ENCODE measurements around the gene FOXD1.
"Not testable (repeated sequence)": the region's sequence is repeated elsewhere in the genome, so short reads cannot be mapped to it uniquely, and the experiment has no call there.

The FOXD1 gene

DNA sequence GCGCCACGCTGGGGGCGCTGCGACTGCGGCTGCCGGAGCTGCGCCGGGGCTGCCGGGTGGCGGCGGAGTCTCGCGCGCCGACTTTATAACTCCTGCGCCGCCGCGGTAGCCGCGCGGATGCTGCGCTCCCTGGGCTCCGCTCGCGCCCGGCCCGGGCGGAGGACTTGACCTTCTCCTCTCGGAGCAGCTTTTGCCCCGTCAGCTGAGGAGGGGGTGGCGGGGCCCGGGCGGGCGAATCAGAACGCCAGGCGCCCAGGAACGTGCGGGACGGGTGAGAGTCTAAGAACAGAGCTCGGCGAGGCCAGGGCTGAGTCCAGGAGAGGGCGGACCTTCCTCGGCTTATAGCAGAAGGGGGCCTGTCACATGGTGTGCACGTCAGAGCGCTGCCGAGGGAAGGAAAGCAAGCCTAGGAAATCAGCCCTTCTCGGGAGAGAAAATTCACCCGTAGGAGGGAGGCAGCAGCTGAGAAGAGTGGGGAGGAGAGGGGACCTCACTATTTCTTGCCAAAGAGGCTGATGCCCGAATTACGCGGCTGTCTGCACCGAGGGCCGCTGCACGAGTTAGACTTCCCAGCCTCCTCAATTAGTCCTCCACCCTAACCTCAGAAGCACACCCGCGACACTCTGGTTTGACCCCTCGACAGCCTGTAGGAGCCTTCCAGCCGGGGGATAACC is at the start of gene FOXD1:
Gene FOXD1, minus strand, starts transcription at position 315 of the 674 bp plus-strand sequence. CDS start 415 bp downstream, outside the sequence.
- no peak for TF ChIP-seq ZNF274 (IDR thresholded peaks at IDR 0.05; ENCODE audit: low read depth, low read length)
- H3K4me3 ChIP-seq (ENCODE audit: low read length) = peak within 1 kb of the TSS; percentile 52; the same call in 1 of the 2 replicates

DNA sequence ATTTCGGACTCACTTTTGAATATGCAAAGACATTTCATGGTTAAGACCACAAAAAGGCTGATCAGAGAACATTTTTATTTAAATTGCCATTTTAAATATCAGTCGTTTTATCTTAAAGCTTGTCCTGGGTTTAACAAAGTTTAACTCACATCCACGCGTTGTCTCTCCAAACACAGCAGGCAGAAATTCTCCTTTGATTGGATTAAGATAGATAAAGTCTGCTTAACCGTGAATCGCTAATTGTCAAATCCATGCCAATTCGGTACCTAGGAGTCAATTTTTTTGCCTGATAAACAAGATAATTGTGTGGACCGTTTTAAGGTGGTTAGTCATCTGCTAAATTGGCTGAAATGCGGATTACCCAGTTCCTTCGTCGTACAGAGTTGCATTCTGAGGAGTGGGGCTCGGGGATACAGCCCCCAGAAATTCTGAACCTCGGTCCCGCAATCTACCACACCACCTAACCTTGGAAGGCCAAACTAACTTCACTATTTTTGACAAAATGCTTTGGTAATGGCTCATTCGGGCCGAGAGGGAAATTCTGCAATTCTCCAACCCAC is 49.0 kb upstream of the FOXD1 start:
- peak overlapping the region; percentile 94 for H3K4me3 ChIP-seq (ENCODE audit: low read length)
- TF ChIP-seq ZNF274 (IDR thresholded peaks at IDR 0.05; ENCODE audit: low read depth, low read length) = no peak

DNA sequence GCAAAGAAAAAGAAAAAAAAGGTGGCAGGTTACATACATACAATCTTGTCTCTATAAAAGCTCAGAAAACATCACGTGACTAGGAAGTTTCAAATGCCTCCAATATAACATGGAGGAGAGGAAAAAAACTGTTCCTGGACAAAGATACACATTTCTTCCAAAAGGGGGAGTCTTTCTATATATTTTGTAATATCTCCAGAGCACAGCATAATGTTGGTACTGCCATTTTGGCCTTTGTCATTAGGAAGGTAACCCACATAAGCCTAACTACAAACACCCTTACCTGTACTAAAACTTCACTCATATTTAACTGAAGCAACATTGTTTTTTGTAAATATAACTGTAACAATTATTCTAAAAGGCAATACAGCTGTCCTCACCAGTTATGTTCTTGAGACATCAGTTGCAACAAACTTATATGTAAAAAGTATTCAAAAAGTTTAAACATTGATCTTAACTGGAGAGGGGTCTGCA is 48.4 kb upstream of the FOXD1 start:
- peak overlapping the region; percentile 94; the same call in 1 of the 2 replicates for H3K4me3 ChIP-seq (ENCODE audit: low read length)
- no peak for TF ChIP-seq ZNF274 (IDR thresholded peaks at IDR 0.05; ENCODE audit: low read depth, low read length)

DNA sequence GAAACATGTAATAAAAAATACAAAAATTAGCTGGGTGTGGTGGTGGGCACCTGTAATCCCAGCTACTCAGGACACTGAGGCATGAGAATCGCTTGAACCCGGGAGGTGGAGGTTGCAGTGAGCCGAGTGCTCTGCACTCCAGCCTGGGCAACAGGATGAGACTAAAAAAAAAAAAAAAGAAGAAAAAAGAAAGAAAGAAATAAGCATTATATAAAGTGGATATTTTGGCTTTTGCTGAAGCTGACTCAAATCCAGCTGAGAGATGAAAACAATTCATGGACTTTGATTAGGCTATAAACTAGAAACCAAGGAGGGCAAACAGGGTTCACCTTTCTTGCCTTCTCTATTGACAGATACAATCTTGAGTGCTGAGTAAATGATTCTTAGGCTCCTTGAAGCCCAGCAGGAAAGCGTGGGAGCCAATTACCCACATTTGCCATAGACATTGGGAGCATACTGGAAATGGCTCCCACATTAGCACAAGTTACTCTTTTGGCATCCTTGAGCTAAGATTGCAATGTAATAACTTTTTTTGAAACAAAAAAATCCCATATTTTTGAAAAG is 47.3 kb upstream of the FOXD1 start:
- H3K4me3 ChIP-seq (ENCODE audit: low read length) = no peak overlapping the region
- TF ChIP-seq ZNF274 (IDR thresholded peaks at IDR 0.05; ENCODE audit: low read depth, low read length) = no peak

DNA sequence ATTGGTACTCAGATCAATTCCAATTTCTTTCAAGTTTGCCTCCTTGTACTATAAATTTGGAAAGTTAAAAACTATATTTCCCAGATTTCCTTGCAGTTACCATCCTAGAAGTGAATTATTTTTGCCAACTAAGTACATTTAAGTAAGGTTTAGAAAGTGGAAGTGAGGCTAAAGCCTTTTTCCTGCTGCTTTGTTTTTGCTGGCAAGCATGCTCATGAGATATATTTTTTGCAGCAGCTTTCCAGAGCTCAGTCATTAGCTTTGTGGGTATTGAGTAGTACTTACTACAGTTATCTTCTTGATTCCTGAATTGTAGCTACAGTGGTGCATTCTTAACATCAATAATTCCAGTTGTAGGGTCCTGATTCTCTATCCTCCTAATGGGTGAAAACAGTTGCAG is 46.1 kb upstream of the FOXD1 start:
- H3K4me3 ChIP-seq (ENCODE audit: low read length) = no peak overlapping the region
- TF ChIP-seq ZNF274 (IDR thresholded peaks at IDR 0.05; ENCODE audit: low read depth, low read length) = no peak

DNA sequence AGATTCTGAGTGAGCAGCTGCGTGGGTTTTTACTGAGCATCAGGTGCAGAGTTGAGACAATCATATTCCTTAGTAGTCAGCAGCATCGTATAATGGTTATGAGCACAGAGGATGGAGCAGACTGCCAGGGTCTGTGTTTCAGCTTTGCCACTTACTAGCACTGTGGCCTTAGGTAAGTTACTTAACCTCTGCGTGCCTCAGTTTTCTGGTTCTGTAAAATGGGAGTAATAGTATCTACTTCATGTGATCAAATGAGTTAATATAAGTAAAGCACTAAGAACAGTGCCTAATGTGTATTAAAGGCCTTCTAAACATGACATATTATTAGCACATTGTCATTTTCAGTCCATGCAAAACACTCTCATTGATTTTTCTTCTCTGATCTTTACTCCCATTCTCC is 44.8 kb upstream of the FOXD1 start:
- no peak overlapping the region for H3K4me3 ChIP-seq (ENCODE audit: low read length)
- TF ChIP-seq ZNF274 (IDR thresholded peaks at IDR 0.05; ENCODE audit: low read depth, low read length) = no peak

DNA sequence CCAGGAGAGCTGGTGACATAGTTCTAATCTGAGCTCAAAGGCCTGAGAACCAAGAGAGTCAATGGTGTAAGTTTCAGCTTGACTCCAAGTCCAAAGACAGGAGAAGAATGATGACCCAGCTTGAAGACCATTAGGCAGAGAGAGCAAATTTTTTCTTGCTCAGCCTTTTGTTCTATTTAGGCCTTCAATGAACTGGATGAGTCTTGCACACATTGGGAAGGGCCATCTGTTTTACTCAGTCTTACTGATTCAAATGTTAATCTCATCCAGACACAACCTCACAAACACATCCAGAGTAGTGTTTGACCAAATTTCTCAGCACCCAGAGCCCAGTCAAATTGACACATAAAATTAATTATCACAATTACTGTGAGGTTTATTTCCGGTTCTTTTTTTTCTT is 42.6 kb upstream of the FOXD1 start:
- no peak overlapping the region for H3K4me3 ChIP-seq (ENCODE audit: low read length)
- TF ChIP-seq ZNF274 (IDR thresholded peaks at IDR 0.05; ENCODE audit: low read depth, low read length) = no peak

DNA sequence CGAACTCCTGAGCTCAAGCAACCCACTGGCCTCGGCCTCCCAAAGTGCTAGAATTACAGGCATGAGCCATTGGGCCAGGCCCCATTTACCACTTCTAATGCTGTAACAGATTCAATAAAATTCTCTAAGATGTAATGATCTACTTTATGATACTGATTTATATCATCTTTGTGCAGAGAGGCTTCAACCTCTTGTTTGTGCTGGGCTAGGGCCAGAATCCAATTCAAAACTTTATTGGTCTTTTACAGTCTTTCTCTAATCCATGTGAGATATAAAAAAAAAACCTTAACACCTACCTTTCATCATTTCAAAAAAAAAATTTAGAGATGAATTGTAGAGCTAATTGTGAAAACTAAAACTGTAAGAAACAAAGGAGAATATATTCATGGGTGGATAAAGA is 41.5 kb upstream of the FOXD1 start:
- TF ChIP-seq ZNF274 (IDR thresholded peaks at IDR 0.05; ENCODE audit: low read depth, low read length) = no peak

DNA sequence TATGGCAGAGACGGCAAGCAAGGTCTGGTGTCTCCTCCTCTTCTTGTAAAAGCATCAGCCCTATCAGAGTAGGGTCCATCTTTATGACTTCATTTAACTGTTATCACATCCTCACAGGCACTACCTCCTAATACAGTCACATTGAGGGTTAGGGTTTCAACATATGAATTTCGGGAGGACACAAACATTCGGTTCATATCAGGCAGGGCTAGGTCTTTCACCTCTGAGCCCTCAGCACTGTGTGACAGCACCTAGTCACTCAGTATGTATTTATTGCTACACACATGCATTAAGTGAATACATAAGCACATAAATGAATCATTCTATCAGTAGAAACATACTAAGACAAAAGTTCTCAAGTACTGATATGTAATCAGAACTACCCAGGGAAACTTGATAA is 40.2 kb upstream of the FOXD1 start:
- no peak overlapping the region for H3K4me3 ChIP-seq (ENCODE audit: low read length)
- no peak for TF ChIP-seq ZNF274 (IDR thresholded peaks at IDR 0.05; ENCODE audit: low read depth, low read length)

More for the DNA sequence above, 41.5 kb upstream of the FOXD1 start:
- H3K4me3 ChIP-seq (ENCODE audit: low read length) = no peak overlapping the region

DNA sequence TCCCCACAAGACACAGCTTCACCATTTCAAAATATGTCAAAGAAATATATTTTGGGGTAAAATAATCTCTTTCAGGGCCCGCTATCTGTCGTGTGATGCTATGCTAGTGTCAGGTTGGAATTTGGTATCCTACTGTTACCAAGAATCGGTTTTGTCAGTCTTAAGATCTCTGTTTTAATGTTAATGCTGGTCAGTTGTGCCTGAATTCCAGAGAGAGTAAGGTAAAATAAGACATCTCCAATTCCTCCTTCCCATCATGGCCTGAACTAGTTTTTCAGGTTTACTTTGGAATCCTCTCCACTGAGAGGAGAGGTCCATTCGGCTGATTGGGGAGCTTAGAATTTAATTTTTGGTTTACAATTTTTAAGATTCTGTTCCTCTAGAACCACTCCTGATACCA is 39.2 kb upstream of the FOXD1 start:
- TF ChIP-seq ZNF274 (IDR thresholded peaks at IDR 0.05; ENCODE audit: low read depth, low read length) = no peak
- no peak overlapping the region for H3K4me3 ChIP-seq (ENCODE audit: low read length)

DNA sequence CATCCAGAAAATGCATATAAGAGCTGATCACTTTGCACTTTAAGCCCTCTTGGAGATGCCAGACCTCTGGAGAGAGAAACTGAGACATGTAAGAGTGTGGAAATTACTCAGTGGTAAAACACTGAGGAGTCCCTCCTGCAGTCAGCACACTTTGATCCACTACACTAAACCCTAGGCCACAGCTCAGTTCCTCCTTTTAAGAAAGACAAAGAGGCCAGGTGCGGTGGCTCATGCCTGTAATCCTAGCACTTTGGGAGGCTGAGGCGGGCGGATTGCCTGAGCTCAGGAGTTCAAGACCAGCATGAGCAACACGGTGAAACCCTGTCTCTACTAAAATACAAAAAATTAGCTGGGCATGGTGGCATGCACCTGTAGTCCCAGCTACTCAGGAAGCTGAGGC is 38.7 kb upstream of the FOXD1 start:
- H3K4me3 ChIP-seq (ENCODE audit: low read length) = not testable (repeated sequence)

DNA sequence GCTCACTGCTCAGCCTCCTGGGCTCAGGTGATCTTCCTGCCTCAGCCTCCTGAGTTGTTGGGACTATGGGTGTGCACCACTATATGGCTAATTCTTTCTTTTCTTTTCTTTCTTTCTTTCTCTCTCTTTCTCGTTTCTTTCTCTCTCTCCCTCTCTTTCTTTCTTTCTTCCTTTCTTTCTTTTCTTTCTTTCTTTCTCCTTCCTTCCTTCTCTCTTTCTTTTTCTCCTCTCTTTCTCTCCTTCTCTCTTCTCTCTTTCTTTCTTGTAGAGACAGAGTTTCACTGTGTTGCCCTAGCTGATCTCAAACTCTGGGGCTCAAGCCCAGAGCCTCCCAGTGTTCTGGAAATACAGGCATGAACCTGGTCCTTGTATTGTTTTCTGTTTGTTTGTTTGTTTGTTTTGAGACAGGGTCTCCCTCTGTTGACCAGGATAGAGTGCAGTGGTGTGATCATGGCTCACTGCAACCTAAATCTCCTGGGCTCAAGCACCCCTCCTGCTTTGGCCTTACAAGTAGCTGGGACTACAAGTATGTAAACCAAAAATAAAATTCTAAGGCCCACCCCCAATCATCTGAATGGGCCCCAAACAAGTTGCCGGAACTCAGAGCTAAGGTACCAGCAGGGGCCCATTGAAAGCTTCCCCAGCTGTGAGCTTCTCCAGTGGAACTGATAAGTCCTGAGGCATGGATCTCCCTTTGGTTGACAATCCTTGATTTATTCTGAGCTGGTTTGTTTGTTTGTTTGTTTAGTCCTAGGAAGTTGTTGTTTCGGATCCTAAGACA is 37.7 kb upstream of the FOXD1 start:
- no peak for TF ChIP-seq ZNF274 (IDR thresholded peaks at IDR 0.05; ENCODE audit: low read depth, low read length)
- H3K4me3 ChIP-seq (ENCODE audit: low read length) = no peak overlapping the region

DNA sequence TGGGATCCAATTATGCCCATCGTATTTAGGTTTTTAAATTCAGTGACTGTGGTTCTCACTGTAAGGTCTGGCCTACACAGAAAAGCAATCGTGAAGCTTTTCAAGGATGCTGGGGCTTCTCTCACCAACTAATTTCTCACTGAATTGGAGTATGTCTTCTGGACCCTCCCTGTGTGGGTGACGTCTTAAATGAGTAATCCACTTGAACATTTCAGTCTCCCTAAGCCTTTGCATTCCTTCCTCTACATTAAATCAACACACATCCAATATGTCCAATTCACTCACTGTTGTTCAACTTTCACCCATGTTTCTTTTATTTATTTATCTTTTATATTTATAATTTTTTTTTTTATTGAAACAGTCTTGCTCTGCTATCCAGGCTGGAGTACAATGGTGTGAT is 37.1 kb upstream of the FOXD1 start:
- no peak for TF ChIP-seq ZNF274 (IDR thresholded peaks at IDR 0.05; ENCODE audit: low read depth, low read length)

DNA sequence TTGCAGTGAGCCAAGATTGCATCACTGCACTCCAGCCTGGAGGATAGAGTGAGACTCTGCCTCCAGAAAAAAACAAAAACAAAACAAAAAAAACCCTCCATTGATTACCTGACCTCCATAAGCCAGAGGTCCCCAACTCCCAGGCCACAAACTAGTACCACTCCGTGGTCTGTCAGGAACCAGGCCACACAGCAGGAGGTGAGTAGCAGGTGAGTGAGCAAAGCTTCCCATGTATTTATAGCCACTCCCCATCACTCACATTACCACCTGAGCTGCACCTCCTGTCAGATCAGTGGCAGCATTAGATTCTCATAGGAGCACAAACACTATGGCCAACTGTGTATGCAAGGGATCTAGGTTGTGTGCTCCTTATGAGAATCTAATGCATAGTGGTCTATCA is 35.9 kb upstream of the FOXD1 start:
- H3K4me3 ChIP-seq (ENCODE audit: low read length) = no peak overlapping the region
- no peak for TF ChIP-seq ZNF274 (IDR thresholded peaks at IDR 0.05; ENCODE audit: low read depth, low read length)

More for the DNA sequence above, 37.1 kb upstream of the FOXD1 start:
- no peak overlapping the region for H3K4me3 ChIP-seq (ENCODE audit: low read length)

DNA sequence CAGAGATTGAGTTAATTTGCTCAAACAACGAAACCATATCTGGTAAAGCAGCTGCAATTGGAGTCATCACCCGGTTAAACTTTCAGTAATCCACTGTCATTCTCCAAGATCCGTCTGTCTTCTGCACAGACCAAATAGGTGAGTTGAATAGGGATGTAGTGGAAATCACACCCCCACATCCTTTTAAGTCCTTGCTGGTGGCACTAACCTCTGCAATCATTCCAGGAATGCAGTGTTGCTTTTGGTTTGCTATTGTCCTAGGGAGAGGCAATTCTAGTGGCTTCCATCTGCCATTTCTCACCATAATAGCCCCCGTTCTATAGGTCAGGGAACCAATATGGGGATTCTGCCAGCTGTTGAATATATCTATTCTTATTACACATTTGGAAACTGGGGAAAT is 35.1 kb upstream of the FOXD1 start:
- no peak for TF ChIP-seq ZNF274 (IDR thresholded peaks at IDR 0.05; ENCODE audit: low read depth, low read length)
- H3K4me3 ChIP-seq (ENCODE audit: low read length) = no peak overlapping the region
